ENCODE measurements around the gene ZKSCAN4.
A peak's percentile ranks its signal among the peaks of the same experiment; 100 is the strongest.

ZKSCAN4 gene

DNA sequence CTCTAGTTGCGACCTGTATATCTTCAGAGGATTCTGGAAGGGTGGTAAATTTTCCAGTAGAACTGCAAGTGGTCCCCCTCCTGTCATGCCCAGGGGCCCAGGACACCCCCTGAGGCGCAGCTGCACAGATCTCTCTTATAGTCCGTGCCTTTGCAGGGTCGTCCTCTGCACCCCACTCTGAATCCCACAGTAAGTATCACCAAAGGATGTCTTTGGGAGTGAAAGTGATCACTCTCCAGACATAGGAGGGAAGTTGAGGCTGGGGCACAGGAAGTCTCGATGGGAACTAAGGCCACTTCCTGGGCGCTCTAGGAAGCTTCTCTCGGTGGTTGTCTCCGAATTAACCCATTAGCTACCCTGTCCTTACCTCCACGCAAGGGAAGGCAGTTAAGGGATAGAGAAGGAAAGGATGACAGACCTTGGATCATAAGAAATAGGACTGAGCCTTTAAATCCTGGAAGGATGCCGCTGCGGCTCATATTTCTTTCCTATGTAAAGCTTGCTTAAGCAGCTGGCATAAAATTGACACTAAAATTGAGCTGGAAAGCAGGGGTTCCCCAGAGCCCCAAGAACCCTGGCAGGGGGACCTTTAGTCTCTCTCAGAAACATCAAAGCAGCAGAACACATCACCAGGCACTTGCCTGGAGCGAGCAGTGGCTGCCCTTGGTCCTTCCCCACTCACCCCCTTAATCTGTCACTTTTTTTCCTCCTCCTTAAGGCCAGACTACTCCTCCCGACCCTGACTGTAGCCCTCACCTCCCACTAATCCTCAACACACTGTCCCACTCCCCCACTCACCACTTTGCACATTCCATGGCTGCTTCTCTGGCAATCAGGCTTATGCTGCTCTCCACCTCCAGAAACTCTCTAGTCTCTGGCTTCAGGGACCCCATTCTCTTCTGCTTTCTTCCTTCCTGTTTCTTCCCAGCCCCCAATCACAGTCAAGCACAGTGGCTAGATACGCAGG is at the start of gene ZKSCAN4:
Gene ZKSCAN4 (minus strand): TSS at position 261 of the 967 bp plus-strand sequence. CDS start 289 bp downstream, outside the sequence.
- H3K27ac Mint-ChIP-seq = peak within 1 kb of the TSS; percentile 90
- H3K4me1 Mint-ChIP-seq (ENCODE audit: low read depth) = peaks cover 14% of the 10 kb centered on the region
- peak within 1 kb of the TSS; percentile 97 for H3K4me3 Mint-ChIP-seq
- no peaks in the 10 kb centered on the region for H3K27me3 Mint-ChIP-seq
- H3K36me3 Mint-ChIP-seq (ENCODE audit: low read depth) = peaks cover 46% of the 10 kb centered on the region
- no peaks in the 10 kb centered on the region for H3K9me3 Mint-ChIP-seq
- intact Hi-C loops (cut with micrococcal nuclease) = loop anchor here (2.0 to 5.0 kb wide), 4 partner anchors 15 to 115 kb away; partner anchors contain the start of gene ZSCAN26

DNA sequence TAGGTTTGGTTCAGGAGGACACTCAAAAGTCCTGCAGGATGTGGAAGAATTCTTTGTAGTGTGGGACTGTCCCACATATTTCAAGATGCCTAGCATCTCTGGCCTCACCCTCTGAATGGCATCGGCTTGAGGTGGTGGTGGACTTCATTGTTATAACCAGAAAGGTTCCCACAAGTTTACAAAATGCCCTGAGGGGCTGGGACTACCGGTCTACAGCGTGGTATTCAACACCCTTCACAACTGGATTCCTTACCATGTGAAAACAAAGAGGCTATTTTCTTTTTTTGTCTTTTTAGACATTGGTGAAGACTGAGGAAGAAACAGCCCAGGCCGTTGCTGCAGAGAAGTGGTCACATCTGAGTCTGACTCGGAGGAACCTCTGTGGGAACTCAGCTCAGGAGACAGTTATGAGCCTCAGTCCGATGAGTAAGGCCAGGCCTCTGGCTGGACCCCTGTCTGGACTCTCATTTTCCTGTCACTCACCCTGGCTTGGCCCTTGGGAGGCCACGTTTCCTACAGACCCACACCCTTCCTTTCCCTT is 44.5 kb upstream of the ZKSCAN4 start:
- H3K27ac Mint-ChIP-seq = no peak overlapping the region
- intact Hi-C loops (cut with micrococcal nuclease) = no loop called here
- H3K9me3 Mint-ChIP-seq = no peaks in the 10 kb centered on the region
- no peak overlapping the region for H3K4me3 Mint-ChIP-seq
- H3K4me1 Mint-ChIP-seq (ENCODE audit: low read depth) = no peaks in the 10 kb centered on the region
- H3K36me3 Mint-ChIP-seq (ENCODE audit: low read depth) = peaks cover 11% of the 10 kb centered on the region
- no peaks in the 10 kb centered on the region for H3K27me3 Mint-ChIP-seq

DNA sequence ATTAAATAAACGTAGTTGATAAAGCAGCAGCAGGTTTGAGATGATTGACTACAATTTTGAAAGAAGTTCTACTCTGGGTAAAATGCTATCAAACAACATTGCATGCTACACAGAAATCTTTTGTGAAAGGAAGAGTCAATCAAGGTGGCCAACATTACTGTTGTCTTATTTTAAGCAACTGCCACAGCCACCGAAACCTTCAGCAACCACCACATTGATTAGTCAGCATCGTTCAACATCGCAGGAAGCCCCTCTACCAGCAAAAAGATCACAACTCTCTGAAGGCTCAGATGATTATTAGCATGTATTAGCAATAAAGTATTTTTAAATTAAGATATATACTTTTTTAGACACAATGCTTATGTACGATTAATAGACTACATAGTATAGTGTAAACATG is 43.3 kb upstream of the ZKSCAN4 start:
- H3K4me1 Mint-ChIP-seq (ENCODE audit: low read depth) = no peaks in the 10 kb centered on the region
- intact Hi-C loops (cut with micrococcal nuclease) = no loop called here

DNA sequence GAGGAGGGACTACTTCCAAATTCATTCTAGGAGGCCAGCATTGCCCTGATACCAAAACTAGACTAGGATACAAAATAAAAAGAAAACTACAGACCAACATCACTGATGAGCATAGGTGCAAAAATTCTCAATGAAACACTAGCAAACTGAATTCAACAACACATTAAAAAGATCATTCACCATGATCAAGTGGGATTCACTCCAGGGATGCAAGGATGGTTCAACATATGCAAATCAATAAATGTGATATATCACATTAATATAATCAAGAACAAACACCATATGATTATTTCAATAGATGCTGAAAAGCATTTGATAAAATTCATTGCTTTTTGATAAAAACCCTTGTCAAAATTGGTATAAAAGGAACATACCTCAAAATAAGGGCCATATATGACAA is 39.5 kb upstream of the ZKSCAN4 start:
- H3K27ac Mint-ChIP-seq = no peak overlapping the region
- H3K4me1 Mint-ChIP-seq (ENCODE audit: low read depth) = no peaks in the 10 kb centered on the region
- H3K27me3 Mint-ChIP-seq = no peaks in the 10 kb centered on the region
- peaks cover 14% of the 10 kb centered on the region for H3K36me3 Mint-ChIP-seq (ENCODE audit: low read depth)
- no peaks in the 10 kb centered on the region for H3K9me3 Mint-ChIP-seq
- H3K4me3 Mint-ChIP-seq = no peak overlapping the region
- intact Hi-C loops (cut with micrococcal nuclease) = no loop called here

More for the DNA sequence above, 43.3 kb upstream of the ZKSCAN4 start:
- H3K9me3 Mint-ChIP-seq = no peaks in the 10 kb centered on the region
- H3K36me3 Mint-ChIP-seq (ENCODE audit: low read depth) = peaks cover 11% of the 10 kb centered on the region
- no peak overlapping the region for H3K27ac Mint-ChIP-seq
- H3K27me3 Mint-ChIP-seq = no peaks in the 10 kb centered on the region
- no peak overlapping the region for H3K4me3 Mint-ChIP-seq

DNA sequence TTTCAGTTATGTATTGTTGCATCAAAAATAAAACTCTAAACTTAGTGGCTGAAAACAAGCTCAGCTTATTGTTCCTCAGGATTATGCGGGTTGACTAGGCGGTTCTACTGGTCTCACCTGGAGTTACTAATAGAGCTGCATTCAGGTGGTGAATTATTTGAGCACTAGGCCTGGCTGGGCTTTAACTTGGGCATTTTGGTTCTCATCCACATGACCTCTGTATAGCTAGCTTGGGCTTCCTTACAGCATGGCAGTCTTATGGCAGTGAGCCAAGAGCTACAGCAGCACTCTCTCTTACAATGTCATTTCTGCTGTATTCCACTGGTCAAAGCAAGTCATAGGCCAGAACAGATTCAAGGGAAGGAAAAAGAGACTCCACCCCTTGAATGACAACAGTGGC is 30.9 kb upstream of the ZKSCAN4 start:
- peaks cover 11% of the 10 kb centered on the region for H3K27me3 Mint-ChIP-seq
- peaks cover 7% of the 10 kb centered on the region for H3K9me3 Mint-ChIP-seq
- intact Hi-C loops (cut with micrococcal nuclease) = loop anchor here (5.0 kb wide), 1 partner anchor 64 kb away; the partner anchor contains the start of gene ZKSCAN3
- no peak overlapping the region for H3K4me3 Mint-ChIP-seq
- H3K36me3 Mint-ChIP-seq (ENCODE audit: low read depth) = peaks cover 9% of the 10 kb centered on the region
- H3K4me1 Mint-ChIP-seq (ENCODE audit: low read depth) = peaks cover 13% of the 10 kb centered on the region
- H3K27ac Mint-ChIP-seq = no peak overlapping the region

DNA sequence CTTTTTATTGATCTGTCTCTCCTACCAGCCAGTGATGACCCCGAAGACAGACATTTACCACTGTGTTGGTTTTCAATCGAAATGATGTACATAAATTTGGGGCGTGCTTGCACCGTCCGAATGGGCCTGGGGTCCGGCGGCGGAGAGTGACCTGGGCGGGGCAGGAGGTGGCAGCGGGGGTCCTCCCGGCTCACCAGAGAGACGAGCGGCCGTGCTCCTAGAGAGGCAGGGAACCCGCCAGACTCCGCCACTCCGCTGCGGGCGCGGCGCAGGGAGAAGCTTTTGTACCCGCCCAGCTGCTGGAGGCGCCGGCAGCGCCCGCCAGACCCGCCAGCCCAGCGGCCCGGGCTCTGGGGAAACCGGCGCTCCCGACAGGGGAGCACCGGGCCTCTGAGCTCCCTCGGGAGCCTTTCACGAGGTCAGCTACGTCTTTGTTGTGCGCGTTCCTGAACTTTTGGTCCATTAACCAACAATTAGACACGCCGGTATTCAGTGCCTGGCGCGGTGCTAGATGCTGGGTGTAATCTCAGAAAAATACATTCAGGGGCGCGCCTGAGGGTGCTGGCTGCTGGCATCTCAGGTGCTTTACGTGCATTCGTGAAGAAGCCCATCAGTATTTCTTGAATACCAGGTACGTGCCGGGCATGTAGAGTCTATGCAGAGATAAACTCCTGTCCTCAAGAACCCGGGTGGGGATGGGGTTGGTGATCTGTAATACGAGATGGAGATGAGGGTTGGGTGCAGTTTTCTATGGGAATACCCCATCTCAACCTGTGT is 29.4 kb upstream of the ZKSCAN4 start, which contains the start of gene PGBD1:
Gene PGBD1 (plus strand): TSS at position 285 of the 777 bp plus-strand sequence. CDS start 2,242 bp downstream, outside the sequence.
- H3K27me3 Mint-ChIP-seq = peaks cover 11% of the 10 kb centered on the region
- H3K4me1 Mint-ChIP-seq (ENCODE audit: low read depth) = peaks cover 13% of the 10 kb centered on the region
- peaks cover 7% of the 10 kb centered on the region for H3K9me3 Mint-ChIP-seq
- H3K36me3 Mint-ChIP-seq (ENCODE audit: low read depth) = peaks cover 13% of the 10 kb centered on the region
- peak within 1 kb of the TSS; percentile 60 for H3K27ac Mint-ChIP-seq
- intact Hi-C loops (cut with micrococcal nuclease) = loop anchor here (5.0 kb wide), 1 partner anchor 66 kb away; the partner anchor contains the start of gene ZKSCAN3
- peak within 1 kb of the TSS; percentile 85 for H3K4me3 Mint-ChIP-seq

DNA sequence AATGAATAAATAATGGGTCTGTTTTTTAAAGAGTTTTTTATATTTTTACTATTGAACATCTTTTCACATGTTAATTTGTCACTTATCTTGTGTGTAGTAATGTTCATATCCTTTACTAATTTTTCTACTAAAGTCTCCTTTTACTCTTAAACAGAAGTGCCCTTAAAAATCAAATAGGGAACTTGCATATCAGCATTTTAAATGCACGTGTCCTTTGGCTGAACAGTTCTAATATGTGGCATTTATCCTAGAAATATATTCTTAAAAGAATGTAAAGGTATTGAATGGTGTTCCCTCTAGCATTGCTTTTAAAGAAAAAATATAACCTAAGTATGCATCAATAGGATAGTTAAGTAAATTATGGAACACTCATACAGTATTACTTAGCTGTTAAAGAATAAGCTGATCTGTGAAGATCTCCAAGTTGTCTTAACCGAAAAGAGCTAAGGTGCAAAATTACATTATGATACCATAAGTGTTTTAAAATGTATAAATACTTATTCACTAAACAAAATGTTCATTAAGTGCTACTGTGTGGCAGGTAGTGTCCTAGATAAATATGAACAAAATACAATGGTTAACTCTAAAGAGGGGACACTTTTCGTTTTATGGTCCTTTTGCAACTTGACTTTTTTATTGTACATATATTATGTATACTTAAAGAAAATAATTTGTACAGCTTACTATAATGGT is 28.7 kb upstream of the ZKSCAN4 start:
- Mint-ChIP-seq H3K27ac (peak overlapping the region; percentile 60), H3K9me3 (peaks cover 7% of the 10 kb centered on the region), H3K4me3 (peak overlapping the region; percentile 85), H3K27me3 (peaks cover 11% of the 10 kb centered on the region), H3K36me3 (ENCODE audit: low read depth) (peaks cover 20% of the 10 kb centered on the region), H3K4me1 (ENCODE audit: low read depth) (peaks cover 13% of the 10 kb centered on the region)
- intact Hi-C loops (cut with micrococcal nuclease) = loop anchor here (5.0 kb wide), 1 partner anchor 67 kb away; the partner anchor contains the start of gene ZKSCAN3

DNA sequence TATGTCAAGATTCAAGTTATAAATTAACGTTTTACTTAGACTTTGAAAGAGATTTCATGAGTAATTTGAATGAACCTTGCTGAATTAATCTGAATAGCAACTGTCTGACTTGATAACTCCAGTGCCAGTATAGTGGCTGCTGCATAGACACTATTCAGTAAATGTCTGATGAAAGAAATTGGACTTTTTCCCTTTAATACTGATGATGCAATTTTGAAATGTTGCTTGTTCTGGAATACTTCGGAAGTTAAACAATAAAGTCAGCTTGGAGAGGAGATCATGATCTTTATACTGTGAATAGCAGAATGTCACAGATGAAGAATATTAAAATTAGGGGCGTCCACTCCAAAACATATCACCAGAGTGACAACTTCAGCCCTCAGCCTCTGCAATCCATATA is 25.7 kb upstream of the ZKSCAN4 start:
- intact Hi-C loops (cut with micrococcal nuclease) = no loop called here
- Mint-ChIP-seq H3K36me3 (ENCODE audit: low read depth) (peaks cover 48% of the 10 kb centered on the region), H3K4me3 (no peak overlapping the region), H3K4me1 (ENCODE audit: low read depth) (peaks cover 33% of the 10 kb centered on the region), H3K9me3 (peaks cover 3% of the 10 kb centered on the region), H3K27ac (no peak overlapping the region), H3K27me3 (peaks cover 11% of the 10 kb centered on the region)

DNA sequence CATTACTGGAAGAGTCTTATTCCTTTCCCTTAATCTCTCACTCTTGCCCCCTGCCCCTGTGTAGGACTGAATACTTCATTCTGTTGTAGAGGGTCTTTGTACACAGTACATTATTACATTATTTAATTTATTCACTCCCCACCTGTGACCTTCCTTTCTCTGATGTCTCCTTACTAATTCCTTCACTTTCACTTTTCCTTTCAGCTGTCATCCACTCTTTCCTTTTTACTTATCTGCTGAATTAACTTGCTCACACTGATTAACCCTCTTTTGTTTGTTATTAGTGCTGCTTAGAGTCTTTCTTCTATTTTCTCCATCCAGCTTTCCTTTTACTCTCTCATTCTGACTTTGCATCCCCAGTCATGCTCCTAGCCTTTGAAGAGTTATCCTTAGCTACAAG is 22.8 kb upstream of the ZKSCAN4 start:
- Mint-ChIP-seq H3K4me3 (no peak overlapping the region), H3K27ac (peak overlapping the region; percentile 16), H3K4me1 (ENCODE audit: low read depth) (peaks cover 20% of the 10 kb centered on the region), H3K36me3 (ENCODE audit: low read depth) (peaks cover 64% of the 10 kb centered on the region), H3K9me3 (no peaks in the 10 kb centered on the region), H3K27me3 (peaks cover 3% of the 10 kb centered on the region)
- intact Hi-C loops (cut with micrococcal nuclease) = no loop called here

DNA sequence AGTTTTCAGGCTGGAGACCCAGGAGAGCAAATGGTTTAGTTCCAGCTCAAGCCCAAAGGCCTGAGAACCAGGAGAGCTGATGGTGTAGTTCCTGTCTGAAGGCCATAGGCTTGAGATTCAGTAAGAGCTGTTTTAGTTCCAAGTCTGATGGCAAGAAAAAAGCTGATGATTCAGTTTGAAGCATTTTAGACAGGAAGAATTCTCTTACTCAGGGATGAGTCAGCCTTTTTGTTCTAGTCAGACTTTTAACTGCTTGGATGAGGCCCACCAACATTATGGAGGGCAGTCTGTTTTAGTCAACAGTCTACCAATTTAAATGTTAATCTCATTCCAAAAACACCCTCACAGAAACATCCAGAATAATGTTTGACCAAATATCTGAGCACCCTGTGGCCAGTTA is 17.4 kb upstream of the ZKSCAN4 start:
- H3K4me3 Mint-ChIP-seq = no peak overlapping the region
- H3K27ac Mint-ChIP-seq = no peak overlapping the region

DNA sequence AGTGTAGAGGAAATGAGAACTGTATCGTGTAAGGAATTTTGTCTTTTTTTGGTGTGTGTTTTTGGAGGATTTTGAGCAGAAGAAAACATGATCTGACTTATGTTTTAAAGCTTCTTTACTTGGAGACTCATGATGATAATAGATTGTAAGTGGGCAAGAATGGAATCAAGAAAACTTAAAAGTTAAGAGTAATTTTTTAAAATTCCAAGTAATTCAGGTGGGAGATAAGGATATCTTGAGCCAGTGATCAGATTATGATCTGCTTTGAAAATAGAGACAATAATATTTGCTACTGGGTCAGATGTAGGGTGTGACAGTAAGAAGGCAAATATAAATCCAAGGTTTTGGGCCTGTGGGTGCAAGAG is 15.6 kb upstream of the ZKSCAN4 start:
- Mint-ChIP-seq H3K36me3 (ENCODE audit: low read depth) (peaks cover 16% of the 10 kb centered on the region), H3K9me3 (no peaks in the 10 kb centered on the region), H3K27me3 (no peaks in the 10 kb centered on the region), H3K27ac (no peak overlapping the region), H3K4me1 (ENCODE audit: low read depth) (no peaks in the 10 kb centered on the region), H3K4me3 (no peak overlapping the region)
- intact Hi-C loops (cut with micrococcal nuclease) = loop anchor here (2.0 to 5.0 kb wide), 3 partner anchors 15 to 131 kb away; partner anchors contain the start of genes ZKSCAN4 and ZSCAN31

More for the DNA sequence above, 17.4 kb upstream of the ZKSCAN4 start:
- Mint-ChIP-seq H3K36me3 (ENCODE audit: low read depth) (peaks cover 31% of the 10 kb centered on the region), H3K9me3 (no peaks in the 10 kb centered on the region), H3K27me3 (no peaks in the 10 kb centered on the region), H3K4me1 (ENCODE audit: low read depth) (peaks cover 14% of the 10 kb centered on the region)
- intact Hi-C loops (cut with micrococcal nuclease) = loop anchor here (5.0 kb wide), 1 partner anchor 68 kb away; the partner anchor contains the start of gene ZSCAN31

DNA sequence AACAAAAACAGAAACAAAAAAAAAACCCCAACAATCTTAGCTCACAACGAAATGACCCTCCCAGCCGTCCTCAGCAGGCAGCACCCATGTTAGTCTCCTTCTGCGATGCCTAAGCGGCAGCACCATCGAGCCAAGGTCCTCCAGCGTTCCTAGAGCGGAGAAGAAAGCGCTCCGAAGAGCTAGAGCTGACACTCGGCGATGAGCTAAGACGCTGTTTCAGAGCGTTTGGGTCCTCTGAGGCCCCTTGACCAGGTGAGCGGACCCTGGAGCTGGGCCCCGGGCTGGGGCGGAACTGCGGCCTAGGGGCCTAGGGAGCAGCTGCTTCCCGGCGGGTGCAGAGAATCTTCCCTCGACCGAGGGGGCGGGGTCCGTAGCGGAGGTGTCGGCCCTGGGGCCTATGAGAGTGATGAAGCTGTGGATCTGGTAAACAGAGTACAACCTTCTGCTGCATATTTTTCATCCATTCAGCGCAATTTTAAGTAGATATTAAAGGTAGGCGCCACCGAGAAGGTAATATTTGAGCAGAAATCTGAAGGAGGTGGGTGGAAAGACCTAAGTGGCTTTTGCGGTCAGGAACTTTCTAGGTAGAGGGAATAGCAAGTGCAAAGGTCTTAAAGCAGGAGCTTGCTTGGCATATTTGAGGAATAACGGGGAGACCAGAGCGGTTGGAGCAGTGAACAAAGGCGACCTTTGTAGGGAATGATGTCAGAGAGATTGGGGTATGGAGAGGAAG is 15.1 kb upstream of the ZKSCAN4 start, which contains the start of gene ZSCAN26:
Gene ZSCAN26 (plus strand): TSS at position 182 of the 733 bp plus-strand sequence. CDS start 4,777 bp downstream, outside the sequence.
- H3K9me3 Mint-ChIP-seq = no peaks in the 10 kb centered on the region
- no peaks in the 10 kb centered on the region for H3K27me3 Mint-ChIP-seq
- no peak within 1 kb of the TSS for H3K27ac Mint-ChIP-seq
- H3K4me1 Mint-ChIP-seq (ENCODE audit: low read depth) = no peaks in the 10 kb centered on the region
- H3K4me3 Mint-ChIP-seq = no peak within 1 kb of the TSS
- intact Hi-C loops (cut with micrococcal nuclease) = loop anchor here (2.0 to 5.0 kb wide), 3 partner anchors 14 to 130 kb away; partner anchors contain the start of genes ZKSCAN4 and ZSCAN31
- peaks cover 11% of the 10 kb centered on the region for H3K36me3 Mint-ChIP-seq (ENCODE audit: low read depth)

Measured in dendritic cell treated with granulocyte-macrophage colony-stimulating factor and Interleukin-4, amounts not matched to agents 40 ng/mL and 50 ng/mL, for 4 days (primary cell).